Embryonic facial prominence (tissue), 1 donor: Measurements from ENCODE around the gene SEMG2.

Experiments
- DNase-seq: peaks from one replicate; pipeline ENCODE4 v3.0.0-alpha.2; 2016; ENCODE audit errors: extremely low spot score

SEMG2 gene

GRCh38 chr20:45229264-45230056, 8.3 kb downstream of the SEMG2 start:
- no peak for DNase-seq

- no peak for DNase-seq
Observed at GRCh38 chr20:45230631-45231030, 9.5 kb downstream of the SEMG2 start.

- no peak for DNase-seq
Observed at GRCh38 chr20:45235995-45236394, 14.8 kb downstream of the SEMG2 start.

- no peak for DNase-seq
Observed at GRCh38 chr20:45238139-45238538, 17.0 kb downstream of the SEMG2 start.

DNA sequence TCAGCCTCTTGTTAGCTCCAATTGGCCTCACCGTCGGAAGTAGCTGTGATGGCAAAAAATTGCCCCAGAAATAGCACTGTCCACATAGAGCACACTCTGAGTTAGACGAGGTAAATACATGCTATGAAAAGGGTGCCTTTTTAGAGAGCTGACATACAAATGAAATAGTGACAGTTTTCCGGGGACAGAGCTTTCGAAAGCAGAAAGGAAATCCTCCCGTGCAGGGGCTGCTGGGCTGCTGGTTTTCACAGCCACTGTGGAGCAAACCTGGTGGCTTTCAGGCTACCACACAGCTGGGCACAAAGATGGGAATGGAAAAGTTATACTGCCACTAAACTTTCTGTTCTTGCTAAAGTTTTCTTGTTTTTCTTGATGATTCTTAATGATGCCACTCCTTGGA, 24.9 kb downstream of the SEMG2 start:
- DNase-seq = no peak

DNA sequence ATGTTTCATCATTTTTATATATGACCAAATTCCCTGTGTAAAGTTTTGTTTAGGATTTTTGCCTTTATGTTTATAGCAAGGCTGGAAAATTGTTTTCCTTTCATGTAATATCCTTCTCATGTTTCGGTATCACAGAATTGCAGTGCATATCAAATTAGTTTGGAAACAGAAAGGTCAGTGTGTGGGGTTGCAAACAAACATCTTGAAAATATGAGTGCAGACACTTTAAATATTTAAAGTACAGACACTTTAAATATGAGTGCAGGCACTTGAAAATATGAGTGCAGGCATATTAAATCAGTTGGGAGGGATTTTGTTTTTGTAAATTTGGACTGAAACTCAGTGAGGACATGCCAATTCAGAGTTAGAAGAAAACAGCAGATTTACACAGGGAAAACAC, 26.7 kb downstream of the SEMG2 start:
- no peak for DNase-seq

DNA sequence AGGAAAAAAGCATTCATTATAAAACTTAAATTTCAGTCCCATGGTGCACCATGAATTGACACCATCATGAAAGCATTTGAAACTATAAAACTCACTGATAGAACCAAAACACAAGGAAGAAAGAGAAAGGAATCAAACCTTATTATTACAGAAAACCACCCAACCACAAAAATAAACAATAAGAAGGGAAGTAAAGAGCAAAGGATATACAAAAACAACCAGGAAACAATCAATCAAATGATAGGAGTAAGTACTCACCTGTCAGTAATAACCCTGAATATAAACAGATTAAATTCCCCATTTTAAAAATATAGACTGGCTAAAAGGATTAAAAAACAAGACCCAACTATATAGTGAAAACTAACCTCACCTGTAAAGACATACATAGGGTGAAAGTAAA, 27.4 kb downstream of the SEMG2 start:
- DNase-seq = no peak

GRCh38 chr20:45251884-45252560, 30.8 kb downstream of the SEMG2 start:
- DNase-seq = no peak

GRCh38 chr20:45253261-45253660, 32.1 kb downstream of the SEMG2 start:
- no peak for DNase-seq

- no peak for DNase-seq
Observed at GRCh38 chr20:45254383-45255262, 33.5 kb downstream of the SEMG2 start, which contains the start of gene SLPI. Gene SLPI (minus strand): TSS chr20:45254564. CDS start chr20:45254543, 21 bp downstream.

DNA sequence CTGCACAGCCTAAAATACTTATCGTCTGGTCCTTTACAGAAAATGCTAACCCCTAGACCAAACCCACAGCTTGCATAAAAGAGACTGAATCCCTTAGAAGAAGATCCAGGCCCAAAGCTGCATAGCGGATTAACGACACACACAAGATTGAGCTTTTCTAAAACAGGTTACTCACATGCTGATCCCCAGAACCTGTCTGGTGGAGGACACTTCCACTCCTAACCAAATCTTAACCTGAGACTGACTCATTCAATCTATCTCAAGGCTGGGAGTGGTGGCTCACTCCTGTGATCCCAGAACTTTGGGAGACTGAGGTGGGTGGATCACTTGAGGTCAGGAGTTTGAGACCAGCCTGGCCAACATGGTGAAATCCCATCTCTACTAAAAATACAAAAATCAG, 36.0 kb downstream of the SEMG2 start:
- no peak for DNase-seq

DNA sequence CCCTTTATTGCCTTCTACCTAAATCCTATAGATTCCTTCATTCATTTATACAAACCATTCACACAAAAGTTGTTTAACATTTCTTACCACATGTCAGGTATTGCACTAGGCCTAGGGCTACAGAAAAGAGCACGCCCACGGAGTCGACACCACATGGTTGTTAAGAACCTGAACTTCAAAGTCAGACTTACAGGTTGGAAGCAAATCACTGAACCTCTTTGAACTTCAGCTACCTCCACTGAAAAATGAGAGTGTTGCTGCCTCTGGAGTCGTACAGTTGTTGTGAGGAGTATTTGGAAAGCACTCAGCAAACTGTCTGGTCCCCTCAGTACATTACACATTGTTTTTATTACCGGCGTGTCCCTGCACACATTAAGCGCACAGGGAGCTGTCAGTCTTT, 36.5 kb downstream of the SEMG2 start:
- DNase-seq = no peak

GRCh38 chr20:45258259-45258658, 37.1 kb downstream of the SEMG2 start:
- no peak for DNase-seq

- DNase-seq = no peak
Observed at GRCh38 chr20:45258664-45259063, 37.5 kb downstream of the SEMG2 start.

DNA sequence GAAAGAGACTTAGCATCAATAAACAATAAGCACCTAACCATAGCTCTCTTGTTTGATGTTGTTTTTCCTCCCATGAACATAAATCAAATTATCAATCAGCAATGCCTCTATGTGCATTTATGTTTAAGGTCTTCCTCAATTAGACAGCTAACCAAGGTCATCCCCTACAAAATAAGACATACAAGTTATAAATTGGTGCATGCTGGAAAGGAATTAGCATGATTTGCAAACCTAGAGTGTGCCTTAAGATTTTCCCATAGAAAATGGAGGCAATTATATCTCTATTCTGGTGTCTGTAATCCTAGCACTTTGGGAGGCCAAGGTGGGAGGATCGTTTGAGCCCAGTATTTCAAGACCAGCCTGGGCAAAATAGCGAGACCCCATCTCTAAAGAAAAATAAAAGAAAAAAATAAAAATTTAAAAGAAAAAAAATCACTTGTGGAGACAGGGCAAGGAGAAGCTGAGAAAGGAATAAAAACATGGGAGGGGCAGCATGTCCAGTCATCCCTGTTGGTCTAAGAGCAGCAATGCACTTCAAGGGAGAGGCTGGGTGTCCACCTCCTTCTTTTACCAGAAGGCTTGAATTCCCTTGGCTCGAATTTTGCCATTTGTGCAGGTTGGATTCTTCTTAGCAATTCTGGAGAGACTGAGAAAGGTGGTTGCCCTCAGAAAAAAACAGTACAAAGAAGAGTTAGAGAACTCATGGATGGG, 42.5 kb downstream of the SEMG2 start:
- no peak for DNase-seq

- no peak for DNase-seq
Observed at GRCh38 chr20:45266977-45267376, 45.8 kb downstream of the SEMG2 start.

GRCh38 chr20:45268531-45268930, 47.4 kb downstream of the SEMG2 start:
- no peak for DNase-seq

- no peak for DNase-seq
Observed at GRCh38 chr20:45269056-45269455, 47.9 kb downstream of the SEMG2 start.

GRCh38 chr20:45269754-45270270, 48.6 kb downstream of the SEMG2 start:
- no peak for DNase-seq
